WTC11 (cell line): ENCODE results near the gene FAM76B. TPM values are rescaled to one million over a fixed set of nuclear protein-coding genes. Genes with fewer than 3 reads are reported as not detected.

ENCODE experiments used
- ATAC-seq: fragments of 200-7000 bp; cut with Tn5 transposase; 2 replicates; pipeline ENCODE4 v1.10.0; 2021; ENCODE audit warnings: mild to moderate bottlenecking, moderate library complexity
- CTCF ChIA-PET: fragments of 300-600 bp; sonication (Branson Sonifier 250); formaldehyde crosslinking; loops from one replicate; lab custom pipeline; 2021; ENCODE audit warnings: antibody characterized with exemption; lab: Charles Lee
- POLR2A ChIA-PET: fragments of 350-600 bp; sonication (Branson Sonifier 250); formaldehyde crosslinking; loops from one replicate; lab custom pipeline; 2021; ENCODE audit warnings: antibody characterized with exemption; lab: Charles Lee
- DNase-seq: peaks from one replicate; pipeline ENCODE4 v3.0.0; 2021; ENCODE audit warnings: low spot score
- H3K27ac Mint-ChIP-seq: 2 replicates; pipeline ENCODE4 v1.8.0; 2021; ENCODE audit warnings: mixed read lengths
- H3K27me3 Mint-ChIP-seq: 2 replicates; pipeline ENCODE4 v1.8.0; 2021; ENCODE audit warnings: low read depth, mild to moderate bottlenecking, moderate library complexity, mixed read lengths
- H3K36me3 Mint-ChIP-seq: 2 replicates; pipeline ENCODE4 v1.8.0; 2021; ENCODE audit warnings: mixed read lengths
- H3K4me1 Mint-ChIP-seq: 2 replicates; pipeline ENCODE4 v1.8.0; 2022; ENCODE audit warnings: mixed read lengths
- H3K4me3 Mint-ChIP-seq: 2 replicates; pipeline ENCODE4 v1.8.0; 2021; ENCODE audit warnings: mild to moderate bottlenecking, moderate library complexity, mixed read lengths
- H3K9me3 Mint-ChIP-seq: 2 replicates; pipeline ENCODE4 v1.8.0; 2021; ENCODE audit warnings: mixed read lengths
- AFF4 ChIP-seq: sonication (generic); formaldehyde crosslinking; IDR thresholded peaks from 2 replicates; pipeline ENCODE4 v1.8.1; 2023; ENCODE audit warnings: mild to moderate bottlenecking, missing genetic modification reagents, borderline replicate concordance
- ATF2 ChIP-seq: sonication (generic); formaldehyde crosslinking; IDR thresholded peaks from 2 replicates; pipeline ENCODE4 v1.8.1; 2022; ENCODE audit warnings: low read depth, missing genetic modification reagents, borderline replicate concordance
- CREB1 ChIP-seq: sonication (generic); formaldehyde crosslinking; IDR thresholded peaks from 2 replicates; pipeline ENCODE4 v1.8.0; 2023; ENCODE audit warnings: mild to moderate bottlenecking, missing genetic modification reagents
- CTCF ChIP-seq: fragments of 200-600 bp; IDR thresholded peaks from 2 replicates; pipeline ENCODE4 v1.8.0; 2022; ENCODE audit warnings: antibody characterized with exemption
- FOXP1 ChIP-seq: sonication (generic); formaldehyde crosslinking; IDR thresholded peaks from 2 replicates; pipeline ENCODE4 v1.8.0; 2022; ENCODE audit warnings: missing genetic modification reagents, mild to moderate bottlenecking, moderate library complexity, borderline replicate concordance
- FOXP4 ChIP-seq: sonication (generic); formaldehyde crosslinking; IDR thresholded peaks from 2 replicates; pipeline ENCODE4 v1.8.0; 2022; ENCODE audit warnings: mild to moderate bottlenecking, missing genetic modification reagents
- GTF2I ChIP-seq: fragments of 250-450 bp; sonication (Bioruptor Pico); conservative IDR thresholded peaks from 2 replicates; pipeline ENCODE4 v1.4.0; 2021; ENCODE audit warnings: mild to moderate bottlenecking
- HMGA2 ChIP-seq: fragments of 250-450 bp; sonication (Bioruptor Pico); IDR thresholded peaks from 2 replicates; pipeline ENCODE4 v1.4.0; 2021; ENCODE audit warnings: mild to moderate bottlenecking, moderate library complexity
- JAZF1 ChIP-seq: fragments of 250-450 bp; sonication (Bioruptor Pico); IDR thresholded peaks from 2 replicates; pipeline ENCODE4 v1.9.0; 2021; ENCODE audit warnings: moderate library complexity, mild to moderate bottlenecking, inconsistent platforms
- NFATC4 ChIP-seq: fragments of 250-450 bp; sonication (Bioruptor Pico); IDR thresholded peaks from 2 replicates; pipeline ENCODE4 v1.9.0; 2021; ENCODE audit warnings: mild to moderate bottlenecking
- NFE2L1 ChIP-seq: sonication (generic); formaldehyde crosslinking; IDR thresholded peaks from 2 replicates; pipeline ENCODE4 v1.8.1; 2023; ENCODE audit warnings: missing genetic modification reagents
- NR3C1 ChIP-seq: sonication (generic); formaldehyde crosslinking; conservative IDR thresholded peaks from 2 replicates; pipeline ENCODE4 v1.8.1; 2023; ENCODE audit warnings: low read depth, mild to moderate bottlenecking, missing genetic modification reagents
- PRRX2 ChIP-seq: fragments of 250-450 bp; sonication (Bioruptor Pico); IDR thresholded peaks from 2 replicates; pipeline ENCODE4 v1.8.0; 2021; ENCODE audit warnings: mild to moderate bottlenecking
- SOX15 ChIP-seq: fragments of 250-450 bp; sonication (Bioruptor Pico); IDR thresholded peaks from 2 replicates; pipeline ENCODE4 v1.9.0; 2021; ENCODE audit warnings: mild to moderate bottlenecking
- SP1 ChIP-seq: sonication (generic); formaldehyde crosslinking; conservative IDR thresholded peaks from 2 replicates; pipeline ENCODE4 v1.8.1; 2022; ENCODE audit warnings: missing genetic modification reagents
- STAT6 ChIP-seq: sonication (generic); formaldehyde crosslinking; conservative IDR thresholded peaks from 2 replicates; pipeline ENCODE4 v1.8.1; 2023; ENCODE audit warnings: mild to moderate bottlenecking, low read depth, missing genetic modification reagents, moderate library complexity
- TEAD4 ChIP-seq: sonication (generic); formaldehyde crosslinking; IDR thresholded peaks from 2 replicates; pipeline ENCODE4 v1.8.0; 2022; ENCODE audit warnings: mild to moderate bottlenecking, missing genetic modification reagents
- ZNF281 ChIP-seq: sonication (generic); formaldehyde crosslinking; IDR thresholded peaks from 2 replicates; pipeline ENCODE4 v1.8.0; 2023; ENCODE audit warnings: mild to moderate bottlenecking, missing genetic modification reagents
- ZNF396 ChIP-seq: fragments of 250-450 bp; sonication (Bioruptor Pico); IDR thresholded peaks from 2 replicates; pipeline ENCODE4 v1.8.0; 2021; ENCODE audit warnings: mild to moderate bottlenecking, moderate library complexity, borderline replicate concordance
- ZNF416 ChIP-seq: fragments of 250-450 bp; sonication (Bioruptor Pico); IDR thresholded peaks from 2 replicates; pipeline ENCODE4 v1.9.0; 2021; ENCODE audit warnings: mild to moderate bottlenecking, inconsistent platforms
- ZNF671 ChIP-seq: fragments of 250-450 bp; sonication (Bioruptor Pico); IDR thresholded peaks from 2 replicates; pipeline ENCODE4 v1.8.0; 2021; ENCODE audit warnings: mild to moderate bottlenecking
- total RNA-seq: library from RNA; stranded (reverse); gene quantifications from 3 replicates; pipeline ENCODE4 v1.2.3, GENCODE V29; 2021

Gene FAM76B
- total RNA-seq, 1 experiment from 2014 or later: 30.0 TPM

GRCh38 chr11:95835768-95836488 is 46.3 kb upstream of the FAM76B start:
- ChIA-PET CTCF (interaction anchor here (0.6 to 2.1 kb wide), 35 partner anchors 8 to 684 kb away, joined by 3 to 21 read pairs (median 4); partner anchors contain the start of genes CCDC82, CEP57, FAM76B and JRKL), POLR2A (no interaction called here)
- peak; percentile 99 for ATAC-seq
- TF ChIP-seq PRRX2: no peak
- TF ChIP-seq ZNF281 (CRISPR knock-in tag): no peak
- TF ChIP-seq ZNF416 (CRISPR knock-in tag): no peak
- no peak for TF ChIP-seq FOXP1 (CRISPR knock-in tag)
- no peak for TF ChIP-seq NFE2L1 (CRISPR knock-in tag)
- no peak for TF ChIP-seq ZNF396
- TF ChIP-seq GTF2I: no peak
- peak; percentile 78 for TF ChIP-seq CTCF
- DNase-seq: peak; percentile 65
- Mint-ChIP-seq H3K4me1 (no peaks in the 10 kb centered on the region), H3K27ac (no peak overlapping the region), H3K4me3 (no peak overlapping the region), H3K9me3 (no peaks in the 10 kb centered on the region), H3K36me3 (peaks cover 42% of the 10 kb centered on the region), H3K27me3 (no peaks in the 10 kb centered on the region)

GRCh38 chr11:95835351-95835750 is 45.8 kb upstream of the FAM76B start:
- Mint-ChIP-seq H3K36me3 (peaks cover 44% of the 10 kb centered on the region), H3K4me3 (no peak overlapping the region), H3K4me1 (no peaks in the 10 kb centered on the region), H3K27ac (no peak overlapping the region), H3K9me3 (no peaks in the 10 kb centered on the region), H3K27me3 (no peaks in the 10 kb centered on the region)
- CTCF ChIA-PET: interaction anchor here (0.7 to 2.1 kb wide), 27 partner anchors 8 to 683 kb away, joined by 3 to 21 read pairs (median 4); partner anchors contain the start of genes CCDC82, CEP57, FAM76B and JRKL
- POLR2A ChIA-PET: no interaction called here
- DNase-seq (no peak), ATAC-seq (no peak)
- no peak for TF ChIP-seq AFF4 (CRISPR knock-in tag)
- TF ChIP-seq CREB1 (CRISPR knock-in tag): no peak
- no peak for TF ChIP-seq FOXP4 (CRISPR knock-in tag)
- TF ChIP-seq NFATC4: no peak
- no peak for TF ChIP-seq JAZF1 (CRISPR knock-in tag)
- no peak for TF ChIP-seq SP1 (CRISPR knock-in tag)
- no peak for TF ChIP-seq TEAD4
- no peak for TF ChIP-seq STAT6 (CRISPR knock-in tag)
- TF ChIP-seq ZNF671 (CRISPR knock-in tag): no peak
- no peak for TF ChIP-seq SOX15 (CRISPR knock-in tag)
- no peak for TF ChIP-seq HMGA2 (CRISPR knock-in tag)
- TF ChIP-seq NR3C1: no peak
- TF ChIP-seq ATF2 (CRISPR knock-in tag): no peak
- TF ChIP-seq ZNF416 (CRISPR knock-in tag): no peak
